ENCODE measurements around the gene P2RX5. TPM values are rescaled to one million over a fixed set of nuclear protein-coding genes. Genes with fewer than 3 reads are reported as not detected.

P2RX5 gene
- total and polyA plus RNA-seq, 2 donors (not counting 3 experiments of a cell fraction or from before 2014, with no cell fraction given) = 0.19 to 0.22 TPM

DNA sequence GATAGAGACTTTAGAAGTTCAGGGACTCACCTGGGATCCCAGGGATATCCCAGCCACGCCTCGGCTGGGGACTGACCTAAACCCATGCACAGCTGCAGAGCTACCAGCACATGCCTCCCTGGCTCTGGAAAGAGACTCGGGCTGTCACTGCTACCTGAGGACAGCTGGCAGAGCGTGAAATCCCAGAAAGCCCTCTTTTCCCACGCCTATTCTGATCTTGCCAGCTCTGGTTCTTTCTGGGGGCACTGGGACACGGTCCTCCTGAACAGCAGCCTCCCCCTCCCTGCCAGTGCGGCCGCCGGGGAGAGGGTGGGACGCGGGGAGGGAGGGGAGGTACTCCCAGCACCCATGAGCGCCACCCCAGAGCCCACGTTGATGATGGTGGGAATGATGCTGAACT is 10.8 kb downstream of the P2RX5 start:
- BruUV-seq (replicated peaks) = no TSS peak
- ChIA-PET CTCF (no interaction called here), POLR2A (no interaction called here)
- intact Hi-C loops (cut with micrococcal nuclease) (no loop called here), dilution Hi-C loops (cut with MboI; ENCODE audit: extremely low pct_ligation_motif_present, low sequenced_read_pairs) (no loop called here)
- H3K27me3 ChIP-seq (ENCODE audit: control insufficient read depth in 2 of 2, insufficient read depth in 2 of 2, low read length in 2 of 2) = peaks cover 0 to 7% of the 10 kb centered on the region in 2 experiments
- FAIRE-seq (no peak), DNase-seq (ENCODE audit: low read depth, low spot score) (no peak)
- no peaks in the 10 kb centered on the region for H3K79me2 ChIP-seq (ENCODE audit: control insufficient read depth, insufficient read depth, low read length)
- no peak overlapping the region for H3K27ac ChIP-seq (ENCODE audit: insufficient read depth, low read depth, low read length)
- no peak for TF ChIP-seq POLR2AphosphoS5 (IDR thresholded peaks at IDR 0.05; ENCODE audit: insufficient read depth, low read depth, low read length)
- no peak for TF ChIP-seq POLR2A (IDR thresholded peaks at IDR 0.05; ENCODE audit: low read depth, low read length)
- no peak for TF ChIP-seq EZH2 (IDR thresholded peaks at IDR 0.05; ENCODE audit: borderline replicate concordance, low read depth, low read length, severe bottlenecking)
- TF ChIP-seq MYC (IDR thresholded peaks at IDR 0.05; ENCODE audit: low read depth, low read length) = no peak
- no peak for TF ChIP-seq JUN (IDR thresholded peaks at IDR 0.05; ENCODE audit: borderline replicate concordance, insufficient read depth, insufficient read length, low read depth)
- no peak for TF ChIP-seq FOS (IDR thresholded peaks at IDR 0.05; ENCODE audit: borderline replicate concordance, insufficient read depth, low read length)
- TF ChIP-seq, protein P1, sequence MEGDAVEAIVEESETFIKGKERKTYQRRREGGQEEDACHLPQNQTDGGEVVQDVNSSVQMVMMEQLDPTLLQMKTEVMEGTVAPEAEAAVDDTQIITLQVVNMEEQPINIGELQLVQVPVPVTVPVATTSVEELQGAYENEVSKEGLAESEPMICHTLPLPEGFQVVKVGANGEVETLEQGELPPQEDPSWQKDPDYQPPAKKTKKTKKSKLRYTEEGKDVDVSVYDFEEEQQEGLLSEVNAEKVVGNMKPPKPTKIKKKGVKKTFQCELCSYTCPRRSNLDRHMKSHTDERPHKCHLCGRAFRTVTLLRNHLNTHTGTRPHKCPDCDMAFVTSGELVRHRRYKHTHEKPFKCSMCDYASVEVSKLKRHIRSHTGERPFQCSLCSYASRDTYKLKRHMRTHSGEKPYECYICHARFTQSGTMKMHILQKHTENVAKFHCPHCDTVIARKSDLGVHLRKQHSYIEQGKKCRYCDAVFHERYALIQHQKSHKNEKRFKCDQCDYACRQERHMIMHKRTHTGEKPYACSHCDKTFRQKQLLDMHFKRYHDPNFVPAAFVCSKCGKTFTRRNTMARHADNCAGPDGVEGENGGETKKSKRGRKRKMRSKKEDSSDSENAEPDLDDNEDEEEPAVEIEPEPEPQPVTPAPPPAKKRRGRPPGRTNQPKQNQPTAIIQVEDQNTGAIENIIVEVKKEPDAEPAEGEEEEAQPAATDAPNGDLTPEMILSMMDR (IDR thresholded peaks at IDR 0.05; ENCODE audit: extremely low read depth in 1 of 2, insufficient read depth in 1 of 2, low read depth in 1 of 2, low read length in 2 of 2) = no peak
- TF ChIP-seq, protein P2, sequence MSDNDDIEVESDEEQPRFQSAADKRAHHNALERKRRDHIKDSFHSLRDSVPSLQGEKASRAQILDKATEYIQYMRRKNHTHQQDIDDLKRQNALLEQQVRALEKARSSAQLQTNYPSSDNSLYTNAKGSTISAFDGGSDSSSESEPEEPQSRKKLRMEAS (IDR thresholded peaks at IDR 0.05; ENCODE audit: insufficient read depth, insufficient read length) = no peak
- no peak for TF ChIP-seq GATA2 (IDR thresholded peaks at IDR 0.05; ENCODE audit: insufficient read depth, insufficient read length, low read depth, low read length)
- H4K20me1 ChIP-seq (replicated peaks; ENCODE audit: control insufficient read depth, extremely low read depth, insufficient read depth, low read length) = no peaks in the 10 kb centered on the region
- no peaks in the 10 kb centered on the region for H3K9me3 ChIP-seq (replicated peaks; ENCODE audit: control insufficient read depth, insufficient read depth, low read length)
- H3K9me1 ChIP-seq (replicated peaks; ENCODE audit: control insufficient read depth, extremely low read depth, insufficient read depth, low read length) = no peaks in the 10 kb centered on the region
- H3K4me2 ChIP-seq (ENCODE audit: insufficient read depth, low read length) = no peak overlapping the region
- H3K4me3 ChIP-seq (replicated peaks in 1 of 3; ENCODE audit: insufficient read depth in 1 of 3, low read depth in 1 of 3, low read length in 3 of 3) = no peak overlapping the region
- H3K9ac ChIP-seq (replicated peaks; ENCODE audit: extremely low read depth, insufficient read depth, low read length) = no peak overlapping the region
- H3K4me1 ChIP-seq (ENCODE audit: control insufficient read depth, extremely low read depth, insufficient read depth, low read length) = no peaks in the 10 kb centered on the region
- no peak overlapping the region for H2AFZ ChIP-seq (ENCODE audit: low read depth, low read length)
- H3K36me3 ChIP-seq (ENCODE audit: control insufficient read depth in 2 of 2, extremely low read depth in 1 of 2, insufficient read depth in 2 of 2, low read length in 2 of 2) = no peaks in the 10 kb centered on the region

All from endothelial cell of umbilical vein (primary cell).